Measurements from ENCODE around the gene CSN1S1.
A peak's percentile ranks its signal among the peaks of the same experiment; 100 is the strongest.

CSN1S1 gene

GRCh38 chr4:69951602-69952001, 20.7 kb downstream of the CSN1S1 start:
- no peaks in the 10 kb centered on the region for H3K4me1 Mint-ChIP-seq
- no peak for ATAC-seq (replicated peaks)
- no peak overlapping the region for H3K4me3 Mint-ChIP-seq
- H3K36me3 Mint-ChIP-seq, result no peaks in the 10 kb centered on the region
- DNase-seq, result no peak
- no peak overlapping the region for H3K27ac Mint-ChIP-seq
- H3K27me3 Mint-ChIP-seq, result no peaks in the 10 kb centered on the region
- H3K9me3 Mint-ChIP-seq, result peaks cover 0 to 5% of the 10 kb centered on the region in 2 donors

- no peaks in the 10 kb centered on the region for H3K9me3 Mint-ChIP-seq
Observed at GRCh38 chr4:69957209-69957608, 26.3 kb downstream of the CSN1S1 start.

GRCh38 chr4:69965628-69966027, 34.8 kb downstream of the CSN1S1 start, which contains the start of gene CSN2:
Gene CSN2, minus strand, starts transcription at chr4:69965728. Its CDS starts 4,733 bp downstream, at chr4:69960995.
- no peaks in the 10 kb centered on the region for H3K36me3 Mint-ChIP-seq
- H3K4me1 Mint-ChIP-seq, result no peaks in the 10 kb centered on the region
- no peak for DNase-seq
- H3K27me3 Mint-ChIP-seq, result no peaks in the 10 kb centered on the region
- no peaks in the 10 kb centered on the region for H3K9me3 Mint-ChIP-seq
- ATAC-seq (replicated peaks), result no peak
- no peak within 1 kb of the TSS for H3K27ac Mint-ChIP-seq
- no peak within 1 kb of the TSS for H3K4me3 Mint-ChIP-seq

More at GRCh38 chr4:69957209-69957608, 26.3 kb downstream of the CSN1S1 start:
- DNase-seq, result no peak
- Mint-ChIP-seq H3K27me3 (no peaks in the 10 kb centered on the region), H3K4me1 (no peaks in the 10 kb centered on the region), H3K27ac (no peak overlapping the region), H3K36me3 (no peaks in the 10 kb centered on the region), H3K4me3 (no peak overlapping the region)
- no peak for ATAC-seq (replicated peaks)

GRCh38 chr4:69970071-69970470, 39.2 kb downstream of the CSN1S1 start:
- Mint-ChIP-seq H3K27me3 (no peaks in the 10 kb centered on the region), H3K27ac (no peak overlapping the region), H3K4me3 (no peak overlapping the region), H3K36me3 (no peaks in the 10 kb centered on the region), H3K9me3 (no peaks in the 10 kb centered on the region), H3K4me1 (no peaks in the 10 kb centered on the region)
- ATAC-seq (replicated peaks), result no peak
- DNase-seq, result no peak

GRCh38 chr4:69974631-69975030, 43.8 kb downstream of the CSN1S1 start:
- no peaks in the 10 kb centered on the region for H3K36me3 Mint-ChIP-seq
- DNase-seq (no peak), ATAC-seq (replicated peaks) (no peak)
- H3K4me1 Mint-ChIP-seq, result no peaks in the 10 kb centered on the region
- peaks cover 0 to 2% of the 10 kb centered on the region in 2 donors for H3K9me3 Mint-ChIP-seq
- H3K27ac Mint-ChIP-seq, result no peak overlapping the region
- no peaks in the 10 kb centered on the region for H3K27me3 Mint-ChIP-seq
- H3K4me3 Mint-ChIP-seq, result no peak overlapping the region

- Mint-ChIP-seq H3K4me3 (no peak overlapping the region), H3K36me3 (no peaks in the 10 kb centered on the region), H3K27ac (no peak overlapping the region), H3K27me3 (no peaks in the 10 kb centered on the region), H3K4me1 (no peaks in the 10 kb centered on the region), H3K9me3 (peaks cover 0 to 2% of the 10 kb centered on the region in 2 donors)
- ATAC-seq (replicated peaks), result no peak
- DNase-seq, result no peak
Observed at GRCh38 chr4:69977582-69977981, 46.7 kb downstream of the CSN1S1 start.

GRCh38 chr4:69984030-69984443, 53.2 kb downstream of the CSN1S1 start:
- Mint-ChIP-seq H3K36me3 (no peaks in the 10 kb centered on the region), H3K9me3 (no peaks in the 10 kb centered on the region), H3K27me3 (no peaks in the 10 kb centered on the region), H3K4me3 (no peak overlapping the region), H3K4me1 (no peaks in the 10 kb centered on the region), H3K27ac (no peak overlapping the region)
- ATAC-seq (replicated peaks) (peak; percentile 12), DNase-seq (no peak)

GRCh38 chr4:69986663-69987062, 55.8 kb downstream of the CSN1S1 start:
- no peak overlapping the region for H3K27ac Mint-ChIP-seq
- DNase-seq (no peak), ATAC-seq (replicated peaks) (no peak)
- H3K9me3 Mint-ChIP-seq, result no peaks in the 10 kb centered on the region
- no peaks in the 10 kb centered on the region for H3K4me1 Mint-ChIP-seq
- no peaks in the 10 kb centered on the region for H3K36me3 Mint-ChIP-seq
- H3K27me3 Mint-ChIP-seq, result no peaks in the 10 kb centered on the region
- no peak overlapping the region for H3K4me3 Mint-ChIP-seq

GRCh38 chr4:69991016-69991415, 60.1 kb downstream of the CSN1S1 start:
- DNase-seq (no peak), ATAC-seq (replicated peaks) (peak in 1 of 2 donors; percentile 19)
- Mint-ChIP-seq H3K27me3 (no peaks in the 10 kb centered on the region), H3K4me1 (no peaks in the 10 kb centered on the region), H3K27ac (no peak overlapping the region), H3K36me3 (no peaks in the 10 kb centered on the region), H3K4me3 (no peak overlapping the region), H3K9me3 (no peaks in the 10 kb centered on the region)

GRCh38 chr4:69994782-69995181, 63.9 kb downstream of the CSN1S1 start:
- no peak overlapping the region for H3K27ac Mint-ChIP-seq
- no peaks in the 10 kb centered on the region for H3K9me3 Mint-ChIP-seq
- no peaks in the 10 kb centered on the region for H3K27me3 Mint-ChIP-seq
- no peaks in the 10 kb centered on the region for H3K4me1 Mint-ChIP-seq
- H3K36me3 Mint-ChIP-seq, result no peaks in the 10 kb centered on the region
- DNase-seq (no peak), ATAC-seq (replicated peaks) (no peak)
- no peak overlapping the region for H3K4me3 Mint-ChIP-seq

GRCh38 chr4:69995526-69996016, 64.7 kb downstream of the CSN1S1 start, which contains the start of gene STATH:
Gene STATH, plus strand, starts transcription at chr4:69995966. Its CDS starts 2,472 bp downstream, at chr4:69998438.
- no peak for ATAC-seq (replicated peaks)
- no peak for DNase-seq
- H3K27ac Mint-ChIP-seq, result no peak within 1 kb of the TSS
- H3K9me3 Mint-ChIP-seq, result no peaks in the 10 kb centered on the region
- H3K4me3 Mint-ChIP-seq, result no peak within 1 kb of the TSS
- no peaks in the 10 kb centered on the region for H3K27me3 Mint-ChIP-seq
- H3K36me3 Mint-ChIP-seq, result no peaks in the 10 kb centered on the region
- no peaks in the 10 kb centered on the region for H3K4me1 Mint-ChIP-seq
